CD4-positive, CD25-positive, alpha-beta regulatory T cell (primary cell): ENCODE measurements around the gene ADGRG1. TPM values are rescaled to one million over a fixed set of nuclear protein-coding genes. Genes with fewer than 3 reads are reported as not detected.
A peak's percentile ranks its signal among the peaks of the same experiment; 100 is the strongest.

Experiments used
- ATAC-seq, 2 donors: fragments of 150-1000 bp; cut with Tn5 transposase; one replicate each; pipeline ENCODE4 v1.10.0; 2021; ENCODE audit warnings: low read depth in 2 of 2, moderate number of reproducible peaks in 2 of 2, moderate library complexity in 1 of 2
- DNase-seq, 3 donors: peaks; one replicate each; pipeline versions ENCODE4 v3.0.0 to v3.0.0-alpha.2; 2012 to 2022; ENCODE audit warnings: mixed read lengths in 1 of 3
- H3K27ac ChIP-seq: one replicate; pipeline ENCODE4 v1.7.0; 2013; ENCODE audit warnings: mild to moderate bottlenecking, low read length; ENCODE audit not compliant: insufficient read depth, poor library complexity, severe bottlenecking
- H3K27me3 ChIP-seq: one replicate; pipeline ENCODE4 v1.7.0; 2013; ENCODE audit warnings: low read length; ENCODE audit not compliant: control insufficient read depth, insufficient read depth
- H3K36me3 ChIP-seq: one replicate; pipeline ENCODE4 v1.7.0; 2013; ENCODE audit warnings: mild to moderate bottlenecking, low read length, moderate library complexity; ENCODE audit not compliant: control insufficient read depth, insufficient read depth
- H3K4me1 ChIP-seq: 2 replicates; pipeline ENCODE4 v1.7.0; 2013; ENCODE audit warnings: mild to moderate bottlenecking, low read length; ENCODE audit not compliant: insufficient read depth, control insufficient read depth, poor library complexity, severe bottlenecking
- H3K4me3 ChIP-seq: one replicate; pipeline ENCODE4 v1.7.0; 2013; ENCODE audit warnings: low read depth, mild to moderate bottlenecking, low read length, moderate library complexity
- H3K9me3 ChIP-seq, 2 experiments: 1 replicate in 1 of 2; 2 replicates in 1 of 2; pipeline ENCODE4 v1.7.0; 2013; ENCODE audit warnings: low read length in 2 of 2, mild to moderate bottlenecking in 1 of 2, moderate library complexity in 1 of 2; ENCODE audit not compliant: control insufficient read depth in 2 of 2
- H3K27ac Mint-ChIP-seq, 3 donors: one replicate each; pipeline ENCODE4 v1.8.0; 2020 to 2022; ENCODE audit warnings: mild to moderate bottlenecking in 3 of 3, mixed read lengths in 3 of 3, moderate library complexity in 2 of 3
- H3K27me3 Mint-ChIP-seq: one replicate; pipeline ENCODE4 v1.8.0; 2022; ENCODE audit warnings: mild to moderate bottlenecking, mixed read lengths
- H3K36me3 Mint-ChIP-seq: one replicate; pipeline ENCODE4 v1.8.0; 2020; ENCODE audit warnings: mixed read lengths
- H3K4me1 Mint-ChIP-seq, 4 donors: one replicate each; pipeline ENCODE4 v1.8.0; 2020 to 2022; ENCODE audit warnings: mixed read lengths in 4 of 4, mild to moderate bottlenecking in 1 of 4
- H3K4me3 Mint-ChIP-seq, 4 donors: one replicate each; pipeline ENCODE4 v1.8.0; 2020 to 2022; ENCODE audit warnings: mild to moderate bottlenecking in 4 of 4, mixed read lengths in 4 of 4, moderate library complexity in 3 of 4
- H3K9me3 Mint-ChIP-seq, 7 donors: one replicate each; pipeline ENCODE4 v1.8.0; 2020 to 2022; ENCODE audit warnings: mixed read lengths in 7 of 7, mild to moderate bottlenecking in 3 of 7, moderate library complexity in 2 of 7
- polyA plus RNA-seq, 4 donors: library from polyadenylated mRNA; unstranded; fragments of 300-500 nt; fragmentation: Illumina TruSeq; gene quantifications; one replicate each; pipeline ENCODE4 v1.2.3, GENCODE V29; 2021
- total RNA-seq: library from RNA; stranded (reverse); gene quantifications from one replicate; pipeline ENCODE4 v1.2.3, GENCODE V29; 2022

Gene ADGRG1
- total and polyA plus RNA-seq, 5 donors from 2014 or later, result 0.16 to 1.2 (median 0.41) TPM; not detected in 1

GRCh38 chr16:57699481-57699880 lies 71.1 kb downstream of the ADGRG1 start:
- Histone ChIP-seq H3K27me3 (no peaks in the 10 kb centered on the region), H3K4me1 (no peaks in the 10 kb centered on the region), H3K27ac (no peak overlapping the region), H3K36me3 (no peaks in the 10 kb centered on the region), H3K9me3 (no peaks in the 10 kb centered on the region), H3K4me3 (no peak overlapping the region)
- ATAC-seq (no peak), DNase-seq (no peak)
- H3K27me3 Mint-ChIP-seq, result peaks cover 11% of the 10 kb centered on the region
- no peak overlapping the region for H3K27ac Mint-ChIP-seq
- peaks cover 0 to 7% (median 1%) of the 10 kb centered on the region in 4 donors for H3K4me1 Mint-ChIP-seq
- H3K9me3 Mint-ChIP-seq, result no peaks in the 10 kb centered on the region
- no peak overlapping the region for H3K4me3 Mint-ChIP-seq
- no peaks in the 10 kb centered on the region for H3K36me3 Mint-ChIP-seq

DNA sequence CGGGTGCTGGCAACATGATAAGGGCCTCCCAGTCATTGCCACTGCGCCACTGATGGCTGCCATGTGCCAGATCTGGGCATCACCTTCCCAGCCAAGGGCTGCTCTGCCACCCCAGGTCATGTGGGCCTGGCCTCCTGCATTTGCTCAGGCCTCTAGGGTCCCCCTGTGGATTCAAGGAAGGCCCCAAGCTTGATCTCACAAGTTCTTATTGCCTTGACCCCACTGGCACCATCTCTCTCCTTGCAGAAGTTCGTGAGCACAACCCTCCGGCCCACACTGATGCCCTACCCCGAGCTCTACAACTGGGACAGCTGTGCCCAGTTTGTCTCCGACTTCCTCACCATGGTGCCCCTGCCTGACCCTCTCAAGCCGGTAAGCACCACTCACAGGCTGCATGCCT lies 71.5 kb downstream of the ADGRG1 start:
- Histone ChIP-seq H3K9me3 (no peaks in the 10 kb centered on the region), H3K4me3 (no peak overlapping the region), H3K4me1 (no peaks in the 10 kb centered on the region), H3K36me3 (no peaks in the 10 kb centered on the region), H3K27me3 (no peaks in the 10 kb centered on the region), H3K27ac (no peak overlapping the region)
- H3K27ac Mint-ChIP-seq, result no peak overlapping the region
- ATAC-seq (no peak), DNase-seq (no peak)
- no peaks in the 10 kb centered on the region for H3K9me3 Mint-ChIP-seq
- H3K4me3 Mint-ChIP-seq, result no peak overlapping the region
- H3K4me1 Mint-ChIP-seq, result peaks cover 0 to 3% (median under 1%) of the 10 kb centered on the region in 4 donors
- no peaks in the 10 kb centered on the region for H3K36me3 Mint-ChIP-seq
- H3K27me3 Mint-ChIP-seq, result peaks cover 7% of the 10 kb centered on the region

DNA sequence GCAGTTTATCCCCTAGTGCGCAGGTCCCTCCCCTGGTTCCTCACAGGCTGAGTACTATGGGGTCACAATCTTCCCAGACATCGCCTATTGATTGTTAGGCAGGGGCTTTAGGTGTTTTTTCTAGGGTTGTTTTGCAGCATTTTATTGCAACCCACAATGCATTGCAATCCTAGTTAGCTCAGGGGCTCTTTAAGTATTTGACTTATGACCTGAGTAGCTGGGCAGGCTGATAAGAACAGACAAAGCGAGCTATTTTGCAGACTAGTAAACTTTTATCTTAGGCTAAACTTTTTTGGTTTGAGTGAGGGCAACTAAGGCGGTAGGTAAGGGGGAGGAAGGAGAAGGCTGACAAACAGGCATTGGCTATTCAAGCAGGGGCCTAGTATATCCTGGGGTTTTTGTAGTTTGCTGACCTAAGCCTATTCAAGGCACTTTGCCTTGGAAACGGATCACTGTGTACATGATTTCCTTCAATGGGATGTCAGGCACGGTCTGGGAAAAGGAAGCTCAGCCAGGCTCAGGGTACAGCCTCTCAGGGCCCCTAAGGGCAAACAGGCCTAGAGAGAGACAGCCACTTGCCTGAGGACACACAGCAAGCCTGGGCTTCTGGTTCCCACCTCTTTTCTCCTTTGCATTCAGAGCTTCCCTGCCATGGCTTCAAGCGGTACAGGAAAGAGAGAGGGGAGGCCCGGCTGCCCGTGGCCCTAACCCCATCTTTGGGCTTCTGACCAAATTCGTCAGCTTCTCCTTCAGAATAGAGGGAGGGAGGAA lies 72.5 kb downstream of the ADGRG1 start:
- no peak for DNase-seq
- Mint-ChIP-seq H3K27me3 (no peaks in the 10 kb centered on the region), H3K9me3 (no peaks in the 10 kb centered on the region), H3K27ac (peak overlapping the region in 1 of 3 donors; percentile 3), H3K4me1 (no peaks in the 10 kb centered on the region), H3K36me3 (no peaks in the 10 kb centered on the region), H3K4me3 (peak overlapping the region in 1 of 4 donors; percentile 63)
- Histone ChIP-seq H3K9me3 (no peaks in the 10 kb centered on the region), H3K36me3 (no peaks in the 10 kb centered on the region), H3K27ac (no peak overlapping the region), H3K4me3 (no peak overlapping the region), H3K4me1 (no peaks in the 10 kb centered on the region), H3K27me3 (no peaks in the 10 kb centered on the region)
- ATAC-seq, result no peak

- no peak overlapping the region for H3K4me3 ChIP-seq
- no peaks in the 10 kb centered on the region for H3K36me3 ChIP-seq
- Mint-ChIP-seq H3K9me3 (peaks cover 0 to under 1% (median 0%) of the 10 kb centered on the region in 7 donors), H3K36me3 (no peaks in the 10 kb centered on the region), H3K27me3 (no peaks in the 10 kb centered on the region), H3K4me1 (no peaks in the 10 kb centered on the region), H3K27ac (no peak overlapping the region), H3K4me3 (no peak overlapping the region)
- DNase-seq, result no peak
- no peaks in the 10 kb centered on the region for H3K9me3 ChIP-seq
- ATAC-seq, result no peak
- H3K27me3 ChIP-seq, result no peaks in the 10 kb centered on the region
- no peaks in the 10 kb centered on the region for H3K4me1 ChIP-seq
- H3K27ac ChIP-seq, result no peak overlapping the region
These were observed 73.4 kb downstream of the ADGRG1 start for GRCh38 chr16:57701759-57702371.

DNA sequence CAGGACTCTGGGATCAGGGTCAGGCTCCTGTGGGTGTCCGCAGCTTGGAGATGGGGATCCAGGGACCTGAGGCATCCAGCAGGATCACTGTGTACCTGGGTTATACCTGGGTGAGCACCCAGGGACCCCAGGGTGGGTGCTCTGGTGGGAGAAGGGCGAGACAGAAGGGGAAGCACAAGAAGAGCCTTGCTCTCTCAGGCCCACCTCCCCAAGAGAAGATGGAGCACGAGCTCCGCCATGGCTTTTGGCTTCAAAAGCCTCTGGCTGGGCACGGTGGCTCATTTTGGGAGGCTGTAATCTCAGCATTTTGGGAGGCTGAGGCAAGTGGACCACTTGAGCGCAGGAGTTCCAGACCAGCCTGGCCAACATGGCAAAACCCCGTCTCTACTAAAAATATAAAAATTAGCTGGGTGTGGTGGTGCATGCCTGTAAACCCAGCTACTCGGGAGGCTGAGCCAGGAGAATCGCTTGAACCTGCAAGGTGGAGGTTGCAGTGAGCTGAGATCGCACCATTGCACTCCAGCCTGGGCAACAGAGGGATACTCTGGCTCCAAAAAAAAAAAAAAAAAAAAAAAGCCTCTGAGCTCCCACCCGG lies 75.1 kb downstream of the ADGRG1 start:
- H3K9me3 ChIP-seq, result no peaks in the 10 kb centered on the region
- ATAC-seq, result no peak
- Mint-ChIP-seq H3K27ac (no peak overlapping the region), H3K27me3 (peaks cover 10% of the 10 kb centered on the region), H3K4me1 (no peaks in the 10 kb centered on the region), H3K9me3 (peaks cover 0 to 2% (median 0%) of the 10 kb centered on the region in 7 donors), H3K36me3 (no peaks in the 10 kb centered on the region), H3K4me3 (no peak overlapping the region)
- H3K4me1 ChIP-seq, result no peaks in the 10 kb centered on the region
- DNase-seq, result no peak
- H3K27ac ChIP-seq, result no peak overlapping the region
- H3K27me3 ChIP-seq, result no peaks in the 10 kb centered on the region
- no peaks in the 10 kb centered on the region for H3K36me3 ChIP-seq
- no peak overlapping the region for H3K4me3 ChIP-seq

DNA sequence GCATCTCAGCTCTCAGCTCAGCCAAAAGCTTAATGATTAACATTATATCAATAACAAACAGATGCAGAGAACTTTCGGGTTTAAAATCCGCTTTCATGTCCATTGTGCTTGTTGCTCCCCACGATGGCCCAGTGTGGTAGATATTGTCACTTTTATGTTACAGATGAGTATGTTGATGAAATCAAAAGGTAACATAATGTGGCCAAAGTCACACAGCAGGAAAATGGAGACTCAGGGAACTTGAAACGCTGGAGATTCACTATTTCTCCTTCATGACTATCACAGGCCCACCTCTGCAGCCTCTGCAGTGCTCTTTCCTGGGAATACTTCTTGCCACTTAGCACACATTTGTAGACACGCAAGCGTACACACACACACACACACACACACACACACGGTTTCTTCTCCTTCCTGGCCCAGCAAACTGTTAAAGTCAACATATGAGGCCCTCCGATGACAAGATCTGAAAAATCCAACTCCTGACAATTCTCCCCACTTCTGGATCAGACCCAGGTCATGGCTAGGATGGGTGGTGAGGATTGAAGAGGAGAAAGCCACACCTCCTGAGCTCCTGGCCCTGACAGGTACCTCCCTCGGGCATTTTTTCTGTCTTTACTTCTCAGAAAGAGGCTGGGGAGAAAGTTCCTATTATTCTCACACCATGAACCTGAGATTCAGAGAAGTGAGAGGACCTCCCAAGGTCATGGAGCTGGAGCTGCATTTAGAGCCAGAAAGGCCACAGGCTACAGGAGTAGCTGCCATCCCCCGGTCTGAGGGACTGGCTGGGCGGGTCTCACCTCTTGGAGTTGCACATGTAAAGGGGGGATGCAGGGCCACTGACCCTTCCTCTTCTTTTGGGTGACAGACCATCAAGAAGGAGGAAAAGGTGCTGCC lies 75.8 kb downstream of the ADGRG1 start:
- peaks cover 0 to 2% (median 0%) of the 10 kb centered on the region in 7 donors for H3K9me3 Mint-ChIP-seq

More for the DNA sequence above, 75.8 kb downstream of the ADGRG1 start:
- ATAC-seq, result no peak
- Histone ChIP-seq H3K4me3 (no peak overlapping the region), H3K9me3 (no peaks in the 10 kb centered on the region), H3K27ac (no peak overlapping the region), H3K27me3 (no peaks in the 10 kb centered on the region), H3K4me1 (no peaks in the 10 kb centered on the region), H3K36me3 (no peaks in the 10 kb centered on the region)
- Mint-ChIP-seq H3K4me1 (no peaks in the 10 kb centered on the region), H3K4me3 (no peak overlapping the region), H3K27ac (no peak overlapping the region), H3K36me3 (no peaks in the 10 kb centered on the region), H3K27me3 (peaks cover 10% of the 10 kb centered on the region)
- no peak for DNase-seq
